Naive thymus-derived CD8-positive, alpha-beta T cell (primary cell): ENCODE measurements around the gene CYTH3. TPM values are rescaled to one million over a fixed set of nuclear protein-coding genes. Genes with fewer than 3 reads are reported as not detected.

ENCODE experiments used
- ATAC-seq, 2 donors: fragments of 150-1000 bp; cut with Tn5 transposase in 1 of 2; sonication (Bioruptor Pico), chemical (Tn5 transposase) in 1 of 2; 1 replicate in 1 of 2; 2 replicates in 1 of 2; pipeline ENCODE4 v1.10.0; 2021; ENCODE audit warnings: mild to moderate bottlenecking in 2 of 2, moderate library complexity in 2 of 2
- POLR2A ChIA-PET: fragments of 350-600 bp; sonication (Branson Sonifier 250); formaldehyde crosslinking; loops from one replicate; lab custom pipeline; 2021; ENCODE audit warnings: antibody characterized with exemption; lab: Charles Lee
- DNase-seq, 10 donors: peaks; one replicate each; pipeline versions ENCODE4 v3.0.0 to v3.0.0-alpha.2; 2020 to 2022
- H3K27ac Mint-ChIP-seq, 10 donors: one replicate each; pipeline ENCODE4 v1.8.0; 2020 to 2022; ENCODE audit warnings: mild to moderate bottlenecking in 10 of 10, mixed read lengths in 10 of 10, moderate library complexity in 4 of 10, inconsistent platforms in 1 of 10
- H3K27me3 Mint-ChIP-seq, 5 donors: one replicate each; pipeline ENCODE4 v1.8.0; 2021 to 2022; ENCODE audit warnings: mixed read lengths in 5 of 5
- H3K36me3 Mint-ChIP-seq, 3 donors: one replicate each; pipeline ENCODE4 v1.8.0; 2020 to 2022; ENCODE audit warnings: mixed read lengths in 3 of 3, mild to moderate bottlenecking in 2 of 3, inconsistent platforms in 1 of 3
- H3K4me1 Mint-ChIP-seq, 4 donors: one replicate each; pipeline ENCODE4 v1.8.0; 2021 to 2022; ENCODE audit warnings: mixed read lengths in 4 of 4
- H3K4me3 Mint-ChIP-seq, 10 donors: one replicate each; pipeline ENCODE4 v1.8.0; 2020 to 2022; ENCODE audit warnings: mild to moderate bottlenecking in 10 of 10, mixed read lengths in 10 of 10, moderate library complexity in 6 of 10, inconsistent platforms in 1 of 10
- H3K9me3 Mint-ChIP-seq, 9 donors: one replicate each; pipeline ENCODE4 v1.8.0; 2020 to 2022; ENCODE audit warnings: mixed read lengths in 9 of 9, mild to moderate bottlenecking in 3 of 9, inconsistent platforms in 1 of 9, moderate library complexity in 1 of 9
- polyA plus RNA-seq, 3 donors: library from polyadenylated mRNA; unstranded; fragments of 300-500 nt; fragmentation: Illumina TruSeq; gene quantifications; one replicate each; pipeline ENCODE4 v1.2.3, GENCODE V29; 2021
- total RNA-seq, 8 experiments: library from RNA in 2 of 8; stranded (reverse) in 2 of 8; gene quantifications; one replicate each; pipeline ENCODE4 v1.2.3 and lab custom pipeline; 2021 to 2026

Gene CYTH3
- total and polyA plus RNA-seq, 5 experiments from 2014 or later: 0.77 to 8.6 (median 4.1) TPM

- POLR2A ChIA-PET: no interaction called here
- Mint-ChIP-seq H3K27ac (peak overlapping the region in 4 of 10 donors; percentile 51 to 70 (median 62)), H3K9me3 (no peaks in the 10 kb centered on the region), H3K36me3 (peaks cover 0 to 45% (median 0%) of the 10 kb centered on the region in 3 donors), H3K4me3 (no peak overlapping the region), H3K27me3 (no peaks in the 10 kb centered on the region), H3K4me1 (peaks cover 0 to 2% (median 0%) of the 10 kb centered on the region in 4 donors)
- no peak for ATAC-seq
- no peak for DNase-seq
Observed at GRCh38 chr7:6162650-6163366, 109.6 kb downstream of the CYTH3 start.

- Mint-ChIP-seq H3K36me3 (peaks cover 0 to 50% (median 0%) of the 10 kb centered on the region in 3 donors), H3K27ac (peak overlapping the region in 1 of 10 donors; percentile 51), H3K27me3 (no peaks in the 10 kb centered on the region), H3K4me1 (peaks cover 0 to 2% (median 0%) of the 10 kb centered on the region in 4 donors), H3K4me3 (no peak overlapping the region), H3K9me3 (no peaks in the 10 kb centered on the region)
- no peak for ATAC-seq
- DNase-seq: no peak
- POLR2A ChIA-PET: no interaction called here
Observed at GRCh38 chr7:6162331-6162620, 110.1 kb downstream of the CYTH3 start.

GRCh38 chr7:6161463-6162330 is 110.7 kb downstream of the CYTH3 start:
- peaks cover 0 to 2% (median 0%) of the 10 kb centered on the region in 4 donors for H3K4me1 Mint-ChIP-seq
- H3K4me3 Mint-ChIP-seq: no peak overlapping the region
- no peaks in the 10 kb centered on the region for H3K9me3 Mint-ChIP-seq
- POLR2A ChIA-PET: no interaction called here
- peak overlapping the region in 2 of 10 donors; percentile 53 to 66 for H3K27ac Mint-ChIP-seq
- H3K27me3 Mint-ChIP-seq: no peaks in the 10 kb centered on the region
- no peak for ATAC-seq
- peaks cover 0 to 55% (median 3%) of the 10 kb centered on the region in 3 donors for H3K36me3 Mint-ChIP-seq
- no peak for DNase-seq

GRCh38 chr7:6160191-6160623 is 112.2 kb downstream of the CYTH3 start:
- no peak for ATAC-seq
- no peaks in the 10 kb centered on the region for H3K9me3 Mint-ChIP-seq
- no peaks in the 10 kb centered on the region for H3K27me3 Mint-ChIP-seq
- peaks cover 0 to 2% (median 0%) of the 10 kb centered on the region in 4 donors for H3K4me1 Mint-ChIP-seq
- POLR2A ChIA-PET: interaction anchor here (0.5 kb wide), 1 partner anchor 14 kb away, joined by 4 read pairs; no protein-coding TSS in a partner anchor
- peaks cover 0 to 70% (median 7%) of the 10 kb centered on the region in 3 donors for H3K36me3 Mint-ChIP-seq
- no peak overlapping the region for H3K4me3 Mint-ChIP-seq
- DNase-seq: no peak
- H3K27ac Mint-ChIP-seq: no peak overlapping the region

GRCh38 chr7:6159524-6160031 is 112.8 kb downstream of the CYTH3 start:
- POLR2A ChIA-PET: interaction anchor here (0.5 kb wide), 1 partner anchor 15 kb away, joined by 4 read pairs; no protein-coding TSS in a partner anchor
- H3K27me3 Mint-ChIP-seq: no peaks in the 10 kb centered on the region
- no peak for ATAC-seq
- H3K36me3 Mint-ChIP-seq: peaks cover 0 to 75% (median 11%) of the 10 kb centered on the region in 3 donors
- H3K9me3 Mint-ChIP-seq: no peaks in the 10 kb centered on the region
- H3K27ac Mint-ChIP-seq: peak overlapping the region in 3 of 10 donors; percentile 29 to 38 (median 32)
- DNase-seq: no peak
- H3K4me3 Mint-ChIP-seq: no peak overlapping the region
- peaks cover 0 to 2% (median 0%) of the 10 kb centered on the region in 4 donors for H3K4me1 Mint-ChIP-seq

- no peak for ATAC-seq
Observed at GRCh38 chr7:6159097-6159483, 113.3 kb downstream of the CYTH3 start.

GRCh38 chr7:6158424-6159096 is 113.9 kb downstream of the CYTH3 start:
- ATAC-seq: no peak
- peak overlapping the region in 1 of 10 donors; percentile 22 for H3K27ac Mint-ChIP-seq
- H3K4me1 Mint-ChIP-seq: peaks cover 0 to 2% (median 0%) of the 10 kb centered on the region in 4 donors
- POLR2A ChIA-PET: no interaction called here
- H3K4me3 Mint-ChIP-seq: no peak overlapping the region
- no peak for DNase-seq
- no peaks in the 10 kb centered on the region for H3K27me3 Mint-ChIP-seq
- peaks cover 0 to 75% (median 11%) of the 10 kb centered on the region in 3 donors for H3K36me3 Mint-ChIP-seq
- H3K9me3 Mint-ChIP-seq: no peaks in the 10 kb centered on the region

More at GRCh38 chr7:6159097-6159483, 113.3 kb downstream of the CYTH3 start:
- H3K9me3 Mint-ChIP-seq: no peaks in the 10 kb centered on the region
- H3K36me3 Mint-ChIP-seq: peaks cover 0 to 75% (median 11%) of the 10 kb centered on the region in 3 donors
- H3K4me1 Mint-ChIP-seq: peaks cover 0 to 2% (median 0%) of the 10 kb centered on the region in 4 donors
- H3K4me3 Mint-ChIP-seq: no peak overlapping the region
- peak overlapping the region in 2 of 10 donors; percentile 35 to 59 for H3K27ac Mint-ChIP-seq
- no peaks in the 10 kb centered on the region for H3K27me3 Mint-ChIP-seq
- no peak for DNase-seq
- POLR2A ChIA-PET: no interaction called here

GRCh38 chr7:6157685-6158423 is 114.6 kb downstream of the CYTH3 start:
- no peaks in the 10 kb centered on the region for H3K4me1 Mint-ChIP-seq
- H3K36me3 Mint-ChIP-seq: peaks cover 0 to 77% (median 14%) of the 10 kb centered on the region in 3 donors
- no peaks in the 10 kb centered on the region for H3K9me3 Mint-ChIP-seq
- ATAC-seq (no peak), DNase-seq (no peak)
- no peaks in the 10 kb centered on the region for H3K27me3 Mint-ChIP-seq
- H3K27ac Mint-ChIP-seq: no peak overlapping the region
- POLR2A ChIA-PET: no interaction called here
- no peak overlapping the region for H3K4me3 Mint-ChIP-seq

GRCh38 chr7:6156734-6157133 is 115.7 kb downstream of the CYTH3 start:
- Mint-ChIP-seq H3K4me3 (no peak overlapping the region), H3K9me3 (no peaks in the 10 kb centered on the region), H3K4me1 (no peaks in the 10 kb centered on the region), H3K36me3 (peaks cover 0 to 83% (median 25%) of the 10 kb centered on the region in 3 donors), H3K27ac (peak overlapping the region in 2 of 10 donors; percentile 40 to 70), H3K27me3 (no peaks in the 10 kb centered on the region)
- POLR2A ChIA-PET: interaction anchor here (0.6 kb wide), 1 partner anchor 158 kb away, joined by 3 read pairs; no protein-coding TSS in a partner anchor
- DNase-seq: no peak
- ATAC-seq: no peak

GRCh38 chr7:6155596-6155995 is 116.8 kb downstream of the CYTH3 start:
- ATAC-seq (no peak), DNase-seq (no peak)
- H3K4me1 Mint-ChIP-seq: no peaks in the 10 kb centered on the region
- POLR2A ChIA-PET: no interaction called here
- H3K27me3 Mint-ChIP-seq: no peaks in the 10 kb centered on the region
- peaks cover 0 to 83% (median 33%) of the 10 kb centered on the region in 3 donors for H3K36me3 Mint-ChIP-seq
- no peaks in the 10 kb centered on the region for H3K9me3 Mint-ChIP-seq
- peak overlapping the region in 1 of 10 donors; percentile 33 for H3K27ac Mint-ChIP-seq
- no peak overlapping the region for H3K4me3 Mint-ChIP-seq

- POLR2A ChIA-PET: no interaction called here
- Mint-ChIP-seq H3K4me3 (peak overlapping the region in 1 of 10 donors; percentile 68), H3K9me3 (no peaks in the 10 kb centered on the region), H3K27me3 (no peaks in the 10 kb centered on the region), H3K4me1 (no peaks in the 10 kb centered on the region), H3K36me3 (peaks cover 0 to 83% (median 37%) of the 10 kb centered on the region in 3 donors), H3K27ac (peak overlapping the region in 1 of 10 donors; percentile 28)
- DNase-seq: no peak
- ATAC-seq: no peak
Observed at GRCh38 chr7:6154542-6155404, 117.7 kb downstream of the CYTH3 start.
